Mesothelial cell of epicardium (in vitro differentiated cells): Measurements from ENCODE around the gene MARCHF9. TPM values are rescaled to one million over a fixed set of nuclear protein-coding genes. Genes with fewer than 3 reads are reported as not detected.

Source experiments
- DNase-seq, 2 experiments: peaks; one replicate each; pipeline ENCODE4 v3.0.0; 2021; ENCODE audit warnings: low spot score in 2 of 2; ENCODE audit not compliant: unreplicated experiment in 2 of 2
- H3K27ac Mint-ChIP-seq: 2 replicates; pipeline ENCODE4 v1.8.0; 2021; ENCODE audit warnings: mixed read lengths
- H3K27me3 Mint-ChIP-seq: 2 replicates; pipeline ENCODE4 v1.8.0; 2021; ENCODE audit warnings: low read depth, mixed read lengths
- H3K36me3 Mint-ChIP-seq: 2 replicates; pipeline ENCODE4 v1.8.0; 2021; ENCODE audit warnings: mixed read lengths
- H3K4me1 Mint-ChIP-seq: 2 replicates; pipeline ENCODE4 v1.8.0; 2021; ENCODE audit warnings: mixed read lengths
- H3K4me3 Mint-ChIP-seq: 2 replicates; pipeline ENCODE4 v1.8.0; 2021; ENCODE audit warnings: mild to moderate bottlenecking, moderate library complexity, mixed read lengths
- H3K9me3 Mint-ChIP-seq: 2 replicates; pipeline ENCODE4 v1.8.0; 2021; ENCODE audit warnings: mixed read lengths
- total RNA-seq: library from RNA; stranded (reverse); gene quantifications from 3 replicates; pipeline ENCODE4 v1.2.1, GENCODE V29; 2021
- TF ChIP-seq, protein P1 (sequence below): fragments of 200-600 bp; sonication (generic); IDR thresholded peaks from one replicate; pipeline ENCODE4 v1.5.0; 2021; ENCODE audit warnings: antibody characterized with exemption; ENCODE audit not compliant: unreplicated experiment

The MARCHF9 gene
- total RNA-seq, 1 donor from 2014 or later: 12.7 TPM

DNA sequence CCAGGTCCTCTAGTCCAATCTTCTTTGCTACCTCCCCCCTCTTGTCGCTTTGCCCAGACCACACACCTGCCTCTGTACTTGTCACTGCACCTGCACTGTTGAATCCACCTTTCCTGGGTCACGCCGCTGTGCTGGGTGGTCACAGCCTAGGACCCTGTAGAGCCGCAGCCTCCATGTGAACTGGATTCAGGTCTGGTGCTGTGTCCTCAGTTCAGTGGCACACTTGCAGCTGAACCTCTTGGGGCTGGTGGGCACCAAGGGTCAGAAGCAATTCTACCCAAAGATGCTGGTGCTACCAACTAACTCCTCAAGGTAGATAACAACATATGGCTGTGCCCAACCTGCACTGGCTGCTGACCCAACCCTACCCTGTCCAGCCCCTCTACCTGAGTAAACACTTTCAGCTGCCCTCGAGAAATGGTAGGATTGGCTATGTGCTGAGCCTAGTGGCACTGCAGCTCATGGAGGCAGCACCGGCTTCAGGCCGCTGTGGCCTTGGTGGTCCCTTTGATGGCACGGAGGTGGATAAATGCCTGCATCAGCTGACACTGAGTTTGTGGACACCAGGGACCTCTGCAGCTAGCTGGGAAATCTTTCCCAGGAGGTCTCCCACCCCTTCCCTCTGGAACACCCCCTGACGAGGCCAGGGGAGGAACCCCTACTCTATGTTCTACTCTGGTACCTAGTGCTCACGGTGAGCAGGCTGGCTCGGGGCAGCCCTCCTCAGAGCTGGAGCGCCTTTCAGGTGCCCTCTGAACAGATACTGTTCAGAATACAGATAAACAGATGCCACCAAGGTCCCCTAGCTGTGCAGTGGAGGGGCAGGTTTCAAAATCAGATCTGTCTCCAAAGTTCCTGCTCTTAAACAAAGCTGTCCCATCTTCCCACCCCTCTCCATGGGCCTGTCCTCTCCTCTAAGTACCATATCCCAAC is 30.6 kb upstream of the MARCHF9 start:
- Mint-ChIP-seq H3K4me1 (peaks cover 4% of the 10 kb centered on the region), H3K27ac (no peak overlapping the region), H3K4me3 (no peak overlapping the region), H3K9me3 (no peaks in the 10 kb centered on the region), H3K27me3 (peaks cover 64% of the 10 kb centered on the region), H3K36me3 (peaks cover 14% of the 10 kb centered on the region)
- DNase-seq: no peak
- TF ChIP-seq, protein P1, sequence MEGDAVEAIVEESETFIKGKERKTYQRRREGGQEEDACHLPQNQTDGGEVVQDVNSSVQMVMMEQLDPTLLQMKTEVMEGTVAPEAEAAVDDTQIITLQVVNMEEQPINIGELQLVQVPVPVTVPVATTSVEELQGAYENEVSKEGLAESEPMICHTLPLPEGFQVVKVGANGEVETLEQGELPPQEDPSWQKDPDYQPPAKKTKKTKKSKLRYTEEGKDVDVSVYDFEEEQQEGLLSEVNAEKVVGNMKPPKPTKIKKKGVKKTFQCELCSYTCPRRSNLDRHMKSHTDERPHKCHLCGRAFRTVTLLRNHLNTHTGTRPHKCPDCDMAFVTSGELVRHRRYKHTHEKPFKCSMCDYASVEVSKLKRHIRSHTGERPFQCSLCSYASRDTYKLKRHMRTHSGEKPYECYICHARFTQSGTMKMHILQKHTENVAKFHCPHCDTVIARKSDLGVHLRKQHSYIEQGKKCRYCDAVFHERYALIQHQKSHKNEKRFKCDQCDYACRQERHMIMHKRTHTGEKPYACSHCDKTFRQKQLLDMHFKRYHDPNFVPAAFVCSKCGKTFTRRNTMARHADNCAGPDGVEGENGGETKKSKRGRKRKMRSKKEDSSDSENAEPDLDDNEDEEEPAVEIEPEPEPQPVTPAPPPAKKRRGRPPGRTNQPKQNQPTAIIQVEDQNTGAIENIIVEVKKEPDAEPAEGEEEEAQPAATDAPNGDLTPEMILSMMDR: no peak

DNA sequence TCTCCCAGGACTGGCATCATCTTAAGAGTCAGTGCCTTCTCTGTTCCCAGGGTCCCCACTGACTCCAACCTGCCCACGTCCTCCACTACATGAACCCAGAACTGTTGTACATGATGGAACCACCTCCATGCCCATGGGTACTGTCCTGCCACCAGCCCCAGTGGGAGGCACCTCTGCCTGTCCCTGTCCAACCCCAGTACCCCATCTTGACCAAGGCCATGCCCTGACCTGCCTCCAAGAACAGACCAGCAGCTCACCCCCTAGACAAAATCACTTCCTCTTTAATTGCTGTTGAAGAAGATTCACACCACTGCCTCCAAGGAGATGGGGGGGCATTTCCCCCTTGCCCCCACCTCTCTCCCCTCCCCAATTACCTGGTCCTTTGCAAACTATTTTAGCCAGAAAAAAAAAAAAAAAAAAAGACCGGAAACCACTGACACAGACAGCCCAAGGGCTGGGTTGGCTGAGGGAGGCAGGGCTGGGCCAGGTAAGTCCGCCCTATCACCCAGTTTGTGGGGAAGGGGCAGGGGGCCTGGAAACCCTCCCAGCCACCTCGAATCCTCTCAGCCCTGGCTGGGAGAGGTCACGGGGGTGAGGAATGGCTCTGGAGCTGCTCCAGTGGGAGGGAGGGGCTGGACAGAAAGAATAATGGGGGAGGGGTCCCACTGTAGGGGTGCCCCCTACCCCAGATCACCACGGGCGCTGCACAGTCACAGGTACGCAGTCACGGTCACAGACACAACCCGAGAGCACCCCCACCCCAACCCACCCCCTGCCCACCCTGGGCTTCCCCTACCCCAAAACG is 29.8 kb upstream of the MARCHF9 start:
- Mint-ChIP-seq H3K9me3 (no peaks in the 10 kb centered on the region), H3K4me1 (peaks cover 4% of the 10 kb centered on the region), H3K27ac (no peak overlapping the region), H3K27me3 (peaks cover 73% of the 10 kb centered on the region), H3K4me3 (no peak overlapping the region), H3K36me3 (peaks cover 11% of the 10 kb centered on the region)
- no peak for DNase-seq
- TF ChIP-seq, protein P1: no peak

DNA sequence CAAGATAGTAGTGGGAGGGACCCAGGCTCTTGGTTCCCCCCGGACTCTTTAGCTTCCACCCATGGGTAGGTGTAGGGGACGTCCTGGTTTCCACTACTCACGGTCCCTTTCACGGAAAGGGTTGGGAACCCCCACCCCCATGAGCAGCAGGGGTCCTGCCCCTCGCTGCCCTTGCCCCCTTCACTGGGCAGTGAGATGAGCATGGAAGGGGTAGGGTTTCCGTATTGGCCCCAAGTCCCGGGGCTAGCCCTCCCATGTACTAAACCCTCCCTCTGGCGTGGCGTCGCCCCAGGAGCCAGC is 29.1 kb upstream of the MARCHF9 start:
- TF ChIP-seq, protein P1: no peak
- DNase-seq: peak in 1 of 2 experiments; percentile 26
- H3K4me1 Mint-ChIP-seq: peaks cover 4% of the 10 kb centered on the region
- no peak overlapping the region for H3K27ac Mint-ChIP-seq
- H3K27me3 Mint-ChIP-seq: peaks cover 79% of the 10 kb centered on the region
- H3K9me3 Mint-ChIP-seq: no peaks in the 10 kb centered on the region
- peaks cover 10% of the 10 kb centered on the region for H3K36me3 Mint-ChIP-seq
- H3K4me3 Mint-ChIP-seq: peak overlapping the region; percentile 75

DNA sequence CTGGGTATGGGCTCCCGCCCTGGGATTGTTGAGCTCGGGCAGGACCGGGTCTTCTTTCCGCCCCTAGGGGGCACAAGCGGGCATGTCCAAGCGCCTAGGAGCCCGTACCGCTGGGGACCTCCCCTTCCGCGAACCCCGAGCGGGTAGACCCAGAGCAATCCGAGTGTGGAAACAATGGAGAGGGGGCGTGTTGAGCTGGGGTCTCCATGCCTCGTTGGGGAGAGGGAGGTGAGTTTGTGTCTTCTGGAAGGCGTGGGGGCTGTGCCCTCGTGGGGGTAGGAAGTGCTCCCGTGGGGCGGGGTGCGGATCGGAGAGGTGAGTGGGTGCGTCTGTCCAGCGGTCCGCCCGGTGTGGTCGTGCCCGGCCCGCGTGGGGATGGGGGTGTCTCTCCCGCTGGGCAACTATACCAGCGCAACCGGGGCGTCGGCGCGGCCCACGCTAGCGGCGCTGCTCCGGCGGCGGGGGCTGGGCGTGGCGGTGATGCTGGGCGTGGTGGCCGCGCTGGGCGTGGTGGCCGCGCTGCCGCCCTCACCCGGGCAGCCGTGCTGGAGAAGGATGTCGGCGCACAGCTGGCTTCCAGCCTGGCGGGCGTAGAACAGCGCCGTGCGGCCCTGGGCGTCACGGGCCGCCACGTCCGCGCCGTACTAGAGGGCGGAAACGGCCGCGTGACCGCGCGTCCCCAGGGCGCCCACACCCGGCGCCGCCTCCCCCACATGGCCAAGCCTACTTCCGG is 28.6 kb upstream of the MARCHF9 start:
- peak overlapping the region; percentile 75 for H3K4me3 Mint-ChIP-seq
- H3K27ac Mint-ChIP-seq: no peak overlapping the region
- H3K9me3 Mint-ChIP-seq: no peaks in the 10 kb centered on the region
- peaks cover 84% of the 10 kb centered on the region for H3K27me3 Mint-ChIP-seq
- peaks cover 4% of the 10 kb centered on the region for H3K4me1 Mint-ChIP-seq
- DNase-seq: peak; percentile 40 to 75
- TF ChIP-seq, protein P1: peak; percentile 64
- peaks cover 7% of the 10 kb centered on the region for H3K36me3 Mint-ChIP-seq

DNA sequence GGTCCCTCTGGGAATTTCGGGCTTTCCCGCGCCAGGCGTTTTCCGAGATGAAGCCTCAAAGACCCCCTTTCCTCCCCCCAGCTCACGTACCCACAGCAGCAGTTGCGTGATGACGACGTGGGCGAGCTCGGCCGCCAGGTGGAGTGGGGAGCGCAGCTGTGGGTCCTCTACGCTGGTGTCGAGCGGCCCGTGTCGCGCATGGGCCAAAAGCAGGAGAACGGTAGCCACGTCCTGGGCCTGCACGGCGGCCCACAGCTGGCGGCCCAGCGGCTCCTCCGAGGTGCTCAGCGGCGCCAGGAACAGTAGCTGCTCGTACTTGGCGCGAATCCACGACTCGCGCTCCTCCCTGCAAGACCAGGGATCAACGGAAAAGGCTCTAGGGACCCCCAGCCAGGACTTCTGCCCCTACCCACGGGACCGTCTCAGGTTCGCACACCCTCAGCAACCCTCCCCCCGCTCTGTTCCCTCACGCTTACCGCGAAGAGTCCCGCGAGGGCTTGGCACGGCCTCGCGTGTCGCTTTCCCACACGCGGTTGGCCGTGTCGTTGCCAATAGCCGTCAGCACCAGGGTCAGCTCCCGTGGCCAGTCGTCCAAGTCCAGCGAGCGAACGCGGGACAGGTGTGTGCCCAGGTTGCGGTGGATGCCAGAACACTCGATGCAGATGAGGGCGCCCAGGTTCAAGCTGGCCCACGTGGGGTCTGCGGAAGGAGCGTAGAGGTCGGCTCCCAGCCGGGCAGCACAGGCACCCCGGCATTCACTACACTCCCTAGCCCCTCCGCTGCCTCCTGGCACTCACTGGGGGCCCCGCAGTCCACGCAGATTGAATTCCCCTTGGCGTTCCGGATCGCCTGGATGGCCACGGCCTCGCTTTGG is 27.8 kb upstream of the MARCHF9 start:
- DNase-seq: peak in 1 of 2 experiments; percentile 51
- H3K9me3 Mint-ChIP-seq: no peaks in the 10 kb centered on the region

More for the DNA sequence above, 27.8 kb upstream of the MARCHF9 start:
- TF ChIP-seq, protein P1: no peak
- no peak overlapping the region for H3K27ac Mint-ChIP-seq
- H3K4me3 Mint-ChIP-seq: peak overlapping the region; percentile 54
- peaks cover 92% of the 10 kb centered on the region for H3K27me3 Mint-ChIP-seq
- peaks cover under 1% of the 10 kb centered on the region for H3K36me3 Mint-ChIP-seq
- peaks cover 4% of the 10 kb centered on the region for H3K4me1 Mint-ChIP-seq
